ENCODE data around the gene LIN54.

LIN54 gene

GRCh38 chr4:82886147-82886942, 124.3 kb downstream of the LIN54 start:
- H3K27ac ChIP-seq, result no peak overlapping the region
- in situ Hi-C loops (cut with HindIII; ENCODE audit: low pct_ligation_motif_present, low sequenced_read_pairs), result no loop called here
- H3K4me3 ChIP-seq (ENCODE audit: low read depth, low read length), result no peak overlapping the region
- DNase-seq, result no peak
- no peak for TF ChIP-seq CTCF (IDR thresholded peaks at IDR 0.05; ENCODE audit: low read depth, low read length, missing control alignments)
- peaks cover 13% of the 10 kb centered on the region for H3K36me3 ChIP-seq (replicated peaks)
- no peaks in the 10 kb centered on the region for H3K27me3 ChIP-seq (replicated peaks)

- peaks cover 15% of the 10 kb centered on the region for H3K36me3 ChIP-seq (replicated peaks)
- in situ Hi-C loops (cut with HindIII; ENCODE audit: low pct_ligation_motif_present, low sequenced_read_pairs), result no loop called here
- no peak overlapping the region for H3K27ac ChIP-seq
- H3K4me3 ChIP-seq (ENCODE audit: low read depth, low read length), result no peak overlapping the region
- TF ChIP-seq CTCF (IDR thresholded peaks at IDR 0.05; ENCODE audit: low read depth, low read length, missing control alignments), result no peak
- DNase-seq, result no peak
- no peaks in the 10 kb centered on the region for H3K27me3 ChIP-seq (replicated peaks)
Measured at GRCh38 chr4:82885410-82885809, 125.2 kb downstream of the LIN54 start.

All from brain microvascular endothelial cell (primary cell).